ENCODE measurements around the gene ROBO1. TPM values are rescaled to one million over a fixed set of nuclear protein-coding genes. Genes with fewer than 3 reads are reported as not detected.

The ROBO1 gene
- total RNA-seq, 1 donor from 2014 or later: 169 TPM

- DNase-seq (ENCODE audit: low spot score): peak; percentile 55
- H3K27me3 ChIP-seq: no peaks in the 10 kb centered on the region
- peak overlapping the region; percentile 71 for H3K4me2 ChIP-seq
- H3K4me3 ChIP-seq: peak overlapping the region; percentile 19
- H3K9ac ChIP-seq: no peak overlapping the region
- H3F3A ChIP-seq (ENCODE audit: low read depth): peaks cover 30% of the 10 kb centered on the region
- peaks cover 61% of the 10 kb centered on the region for H3K4me1 ChIP-seq
- no peak for TF ChIP-seq EZH2 (IDR thresholded peaks at IDR 0.05)
- no peak for TF ChIP-seq CTCF (IDR thresholded peaks at IDR 0.05)
- no peak for TF ChIP-seq EZH2phosphoT487 (IDR thresholded peaks at IDR 0.05)
- no peak overlapping the region for H3K27ac Mint-ChIP-seq
- peaks cover 3% of the 10 kb centered on the region for H3K27me3 Mint-ChIP-seq (ENCODE audit: insufficient read depth, low read depth)
- H3K9me3 Mint-ChIP-seq: peaks cover 4% of the 10 kb centered on the region
- no peak overlapping the region for H3K4me3 Mint-ChIP-seq
- H3K27ac ChIP-seq: peak overlapping the region; percentile 86
- no peaks in the 10 kb centered on the region for H3K36me3 ChIP-seq
- peaks cover 98% of the 10 kb centered on the region for H3K79me2 ChIP-seq (ENCODE audit: low read depth)
- H4K20me1 ChIP-seq (ENCODE audit: low read depth): peaks cover 20% of the 10 kb centered on the region
- peaks cover 14% of the 10 kb centered on the region for H3K4me1 Mint-ChIP-seq
- H3K36me3 Mint-ChIP-seq: peaks cover 6% of the 10 kb centered on the region
- H3K9me3 ChIP-seq (ENCODE audit: low read depth): no peaks in the 10 kb centered on the region
- no peak overlapping the region for H2AFZ ChIP-seq (replicated peaks)
Measured at GRCh38 chr3:78894787-78895186, 873.0 kb downstream of the ROBO1 start.

- peaks cover 100% of the 10 kb centered on the region for H3K79me2 ChIP-seq (ENCODE audit: low read depth)
- no peak overlapping the region for H3K9ac ChIP-seq
- H3K4me3 Mint-ChIP-seq: no peak overlapping the region
- no peak overlapping the region for H3K4me3 ChIP-seq
- TF ChIP-seq EZH2 (IDR thresholded peaks at IDR 0.05): no peak
- no peak for TF ChIP-seq EZH2phosphoT487 (IDR thresholded peaks at IDR 0.05)
- TF ChIP-seq CTCF (IDR thresholded peaks at IDR 0.05): no peak
- H3F3A ChIP-seq (ENCODE audit: low read depth): peaks cover 30% of the 10 kb centered on the region
- H3K27me3 ChIP-seq: no peaks in the 10 kb centered on the region
- peaks cover 6% of the 10 kb centered on the region for H3K36me3 Mint-ChIP-seq
- H3K4me1 Mint-ChIP-seq: peaks cover 17% of the 10 kb centered on the region
- H4K20me1 ChIP-seq (ENCODE audit: low read depth): peaks cover 21% of the 10 kb centered on the region
- H3K27me3 Mint-ChIP-seq (ENCODE audit: insufficient read depth, low read depth): peaks cover 3% of the 10 kb centered on the region
- no peak overlapping the region for H3K27ac Mint-ChIP-seq
- no peak overlapping the region for H3K4me2 ChIP-seq
- no peaks in the 10 kb centered on the region for H3K36me3 ChIP-seq
- peaks cover 73% of the 10 kb centered on the region for H3K4me1 ChIP-seq
- DNase-seq (ENCODE audit: low spot score): no peak
- H3K27ac ChIP-seq: peak overlapping the region; percentile 20
- H2AFZ ChIP-seq (replicated peaks): no peak overlapping the region
- no peaks in the 10 kb centered on the region for H3K9me3 ChIP-seq (ENCODE audit: low read depth)
- peaks cover 4% of the 10 kb centered on the region for H3K9me3 Mint-ChIP-seq
Measured at GRCh38 chr3:78893161-78893560, 874.6 kb downstream of the ROBO1 start.

GRCh38 chr3:78889348-78889747 is 878.5 kb downstream of the ROBO1 start:
- Mint-ChIP-seq H3K9me3 (peaks cover 4% of the 10 kb centered on the region), H3K36me3 (peaks cover 6% of the 10 kb centered on the region), H3K4me1 (peaks cover 11% of the 10 kb centered on the region), H3K27ac (no peak overlapping the region), H3K27me3 (ENCODE audit: insufficient read depth, low read depth) (peaks cover 3% of the 10 kb centered on the region), H3K4me3 (no peak overlapping the region)
- peaks cover 6% of the 10 kb centered on the region for H3F3A ChIP-seq (ENCODE audit: low read depth)
- H3K4me3 ChIP-seq: no peak overlapping the region
- peaks cover 99% of the 10 kb centered on the region for H3K79me2 ChIP-seq (ENCODE audit: low read depth)
- peaks cover 49% of the 10 kb centered on the region for H3K4me1 ChIP-seq
- no peaks in the 10 kb centered on the region for H3K27me3 ChIP-seq
- no peaks in the 10 kb centered on the region for H3K9me3 ChIP-seq (ENCODE audit: low read depth)
- DNase-seq (ENCODE audit: low spot score): no peak
- H3K4me2 ChIP-seq: no peak overlapping the region
- H3K9ac ChIP-seq: no peak overlapping the region
- TF ChIP-seq EZH2 (IDR thresholded peaks at IDR 0.05) (no peak), EZH2phosphoT487 (IDR thresholded peaks at IDR 0.05) (no peak), CTCF (IDR thresholded peaks at IDR 0.05) (no peak)
- H3K27ac ChIP-seq: no peak overlapping the region
- H3K36me3 ChIP-seq: no peaks in the 10 kb centered on the region
- H4K20me1 ChIP-seq (ENCODE audit: low read depth): peaks cover 35% of the 10 kb centered on the region
- H2AFZ ChIP-seq (replicated peaks): no peak overlapping the region
